ENCODE measurements around the gene HAUS8.

Gene HAUS8

GRCh38 chr19:17075035-17075863, at the start of gene HAUS8, which contains the start of gene MYO9B:
Gene HAUS8, minus strand, starts transcription at chr19:17075452. Its CDS starts 30 bp downstream, at chr19:17075422.
Gene MYO9B, plus strand, starts transcription at chr19:17075777. Its CDS starts 25,941 bp downstream, at chr19:17101718.
- Histone ChIP-seq H3K36me3 (ENCODE audit: control insufficient read depth, insufficient read depth, low read length) (peaks cover 27% of the 10 kb centered on the region), H3K4me3 (ENCODE audit: low read depth, low read length) (peak within 1 kb of the TSS; percentile 92), H3K27me3 (ENCODE audit: control insufficient read depth, insufficient read depth, low read length) (no peaks in the 10 kb centered on the region), H3K9me3 (ENCODE audit: control insufficient read depth, insufficient read depth, low read length) (no peaks in the 10 kb centered on the region), H3K9ac (ENCODE audit: low read depth, low read length) (peak within 1 kb of the TSS; percentile 90), H3K4me1 (ENCODE audit: control insufficient read depth, insufficient read depth, low read length) (peaks cover 18% of the 10 kb centered on the region; the same call in 1 of the 2 replicates), H3K27ac (ENCODE audit: low read depth, low read length) (peak within 1 kb of the TSS; percentile 96)

- no peaks in the 10 kb centered on the region for H3K9me3 ChIP-seq (ENCODE audit: control insufficient read depth, insufficient read depth, low read length)
- no peak overlapping the region for H3K4me3 ChIP-seq (ENCODE audit: low read depth, low read length)
- no peaks in the 10 kb centered on the region for H3K36me3 ChIP-seq (ENCODE audit: control insufficient read depth, insufficient read depth, low read length)
- H3K4me1 ChIP-seq (ENCODE audit: control insufficient read depth, insufficient read depth, low read length), result peaks cover 9% of the 10 kb centered on the region
- no peak overlapping the region for H3K27ac ChIP-seq (ENCODE audit: low read depth, low read length)
- no peak overlapping the region for H3K9ac ChIP-seq (ENCODE audit: low read depth, low read length)
- H3K27me3 ChIP-seq (ENCODE audit: control insufficient read depth, insufficient read depth, low read length), result no peaks in the 10 kb centered on the region
Observed at GRCh38 chr19:17124025-17124424, 48.8 kb upstream of the HAUS8 start.

- Histone ChIP-seq H3K9me3 (ENCODE audit: control insufficient read depth, insufficient read depth, low read length) (no peaks in the 10 kb centered on the region), H3K4me1 (ENCODE audit: control insufficient read depth, insufficient read depth, low read length) (peaks cover 14% of the 10 kb centered on the region), H3K4me3 (ENCODE audit: low read depth, low read length) (no peak overlapping the region), H3K36me3 (ENCODE audit: control insufficient read depth, insufficient read depth, low read length) (no peaks in the 10 kb centered on the region), H3K9ac (ENCODE audit: low read depth, low read length) (no peak overlapping the region), H3K27ac (ENCODE audit: low read depth, low read length) (no peak overlapping the region), H3K27me3 (ENCODE audit: control insufficient read depth, insufficient read depth, low read length) (no peaks in the 10 kb centered on the region)
Observed at GRCh38 chr19:17123041-17123440, 47.8 kb upstream of the HAUS8 start.

- H3K9ac ChIP-seq (ENCODE audit: low read depth, low read length), result no peak overlapping the region
- no peaks in the 10 kb centered on the region for H3K36me3 ChIP-seq (ENCODE audit: control insufficient read depth, insufficient read depth, low read length)
- H3K9me3 ChIP-seq (ENCODE audit: control insufficient read depth, insufficient read depth, low read length), result no peaks in the 10 kb centered on the region
- H3K27me3 ChIP-seq (ENCODE audit: control insufficient read depth, insufficient read depth, low read length), result no peaks in the 10 kb centered on the region
- no peak overlapping the region for H3K4me3 ChIP-seq (ENCODE audit: low read depth, low read length)
- H3K4me1 ChIP-seq (ENCODE audit: control insufficient read depth, insufficient read depth, low read length), result peaks cover 14% of the 10 kb centered on the region
- no peak overlapping the region for H3K27ac ChIP-seq (ENCODE audit: low read depth, low read length)
Observed at GRCh38 chr19:17121736-17122293, 46.6 kb upstream of the HAUS8 start.

- H3K36me3 ChIP-seq (ENCODE audit: control insufficient read depth, insufficient read depth, low read length), result no peaks in the 10 kb centered on the region
- peaks cover 16% of the 10 kb centered on the region for H3K4me1 ChIP-seq (ENCODE audit: control insufficient read depth, insufficient read depth, low read length)
- H3K9me3 ChIP-seq (ENCODE audit: control insufficient read depth, insufficient read depth, low read length), result no peaks in the 10 kb centered on the region
- H3K9ac ChIP-seq (ENCODE audit: low read depth, low read length), result no peak overlapping the region
- peak overlapping the region; percentile 21 for H3K27ac ChIP-seq (ENCODE audit: low read depth, low read length)
- no peak overlapping the region for H3K4me3 ChIP-seq (ENCODE audit: low read depth, low read length)
- H3K27me3 ChIP-seq (ENCODE audit: control insufficient read depth, insufficient read depth, low read length), result no peaks in the 10 kb centered on the region
Observed at GRCh38 chr19:17118957-17119356, 43.7 kb upstream of the HAUS8 start.

GRCh38 chr19:17116996-17117702, 41.9 kb upstream of the HAUS8 start:
- Histone ChIP-seq H3K27ac (ENCODE audit: low read depth, low read length) (no peak overlapping the region), H3K4me3 (ENCODE audit: low read depth, low read length) (no peak overlapping the region), H3K9ac (ENCODE audit: low read depth, low read length) (no peak overlapping the region), H3K4me1 (ENCODE audit: control insufficient read depth, insufficient read depth, low read length) (peaks cover 21% of the 10 kb centered on the region), H3K9me3 (ENCODE audit: control insufficient read depth, insufficient read depth, low read length) (no peaks in the 10 kb centered on the region), H3K27me3 (ENCODE audit: control insufficient read depth, insufficient read depth, low read length) (no peaks in the 10 kb centered on the region), H3K36me3 (ENCODE audit: control insufficient read depth, insufficient read depth, low read length) (no peaks in the 10 kb centered on the region)

- Histone ChIP-seq H3K4me1 (ENCODE audit: control insufficient read depth, insufficient read depth, low read length) (peaks cover 21% of the 10 kb centered on the region), H3K4me3 (ENCODE audit: low read depth, low read length) (no peak overlapping the region), H3K9ac (ENCODE audit: low read depth, low read length) (peak overlapping the region; percentile 12; the same call in 1 of the 2 replicates), H3K36me3 (ENCODE audit: control insufficient read depth, insufficient read depth, low read length) (0 out of 2 replicates have a peak, but pooled peaks cover 3% of the 10 kb centered on the region), H3K27me3 (ENCODE audit: control insufficient read depth, insufficient read depth, low read length) (no peaks in the 10 kb centered on the region), H3K9me3 (ENCODE audit: control insufficient read depth, insufficient read depth, low read length) (no peaks in the 10 kb centered on the region), H3K27ac (ENCODE audit: low read depth, low read length) (peak overlapping the region; percentile 89)
Observed at GRCh38 chr19:17114414-17114831, 39.2 kb upstream of the HAUS8 start.

GRCh38 chr19:17113127-17113785, 38.0 kb upstream of the HAUS8 start:
- Histone ChIP-seq H3K36me3 (ENCODE audit: control insufficient read depth, insufficient read depth, low read length) (0 out of 2 replicates have a peak, but pooled peaks cover 3% of the 10 kb centered on the region), H3K27ac (ENCODE audit: low read depth, low read length) (no peak overlapping the region), H3K4me3 (ENCODE audit: low read depth, low read length) (no peak overlapping the region), H3K27me3 (ENCODE audit: control insufficient read depth, insufficient read depth, low read length) (no peaks in the 10 kb centered on the region), H3K9me3 (ENCODE audit: control insufficient read depth, insufficient read depth, low read length) (no peaks in the 10 kb centered on the region), H3K4me1 (ENCODE audit: control insufficient read depth, insufficient read depth, low read length) (peaks cover 14% of the 10 kb centered on the region), H3K9ac (ENCODE audit: low read depth, low read length) (no peak overlapping the region; the same call in 1 of the 2 replicates)

- H3K4me3 ChIP-seq (ENCODE audit: low read depth, low read length), result no peak overlapping the region
- H3K27ac ChIP-seq (ENCODE audit: low read depth, low read length), result no peak overlapping the region
- H3K36me3 ChIP-seq (ENCODE audit: control insufficient read depth, insufficient read depth, low read length), result 0 out of 2 replicates have a peak, but pooled peaks cover 3% of the 10 kb centered on the region
- H3K9me3 ChIP-seq (ENCODE audit: control insufficient read depth, insufficient read depth, low read length), result no peaks in the 10 kb centered on the region
- H3K4me1 ChIP-seq (ENCODE audit: control insufficient read depth, insufficient read depth, low read length), result peaks cover 14% of the 10 kb centered on the region
- H3K9ac ChIP-seq (ENCODE audit: low read depth, low read length), result no peak overlapping the region; the same call in 1 of the 2 replicates
- H3K27me3 ChIP-seq (ENCODE audit: control insufficient read depth, insufficient read depth, low read length), result no peaks in the 10 kb centered on the region
Observed at GRCh38 chr19:17112700-17113099, 37.4 kb upstream of the HAUS8 start.

- H3K27ac ChIP-seq (ENCODE audit: low read depth, low read length), result no peak overlapping the region
- peaks cover 14% of the 10 kb centered on the region for H3K4me1 ChIP-seq (ENCODE audit: control insufficient read depth, insufficient read depth, low read length)
- H3K9ac ChIP-seq (ENCODE audit: low read depth, low read length), result no peak overlapping the region
- H3K9me3 ChIP-seq (ENCODE audit: control insufficient read depth, insufficient read depth, low read length), result no peaks in the 10 kb centered on the region
- H3K4me3 ChIP-seq (ENCODE audit: low read depth, low read length), result no peak overlapping the region
- H3K36me3 ChIP-seq (ENCODE audit: control insufficient read depth, insufficient read depth, low read length), result 0 out of 2 replicates have a peak, but pooled peaks cover 3% of the 10 kb centered on the region
- no peaks in the 10 kb centered on the region for H3K27me3 ChIP-seq (ENCODE audit: control insufficient read depth, insufficient read depth, low read length)
Observed at GRCh38 chr19:17112271-17112670, 37.0 kb upstream of the HAUS8 start.
